Measurements from ENCODE around the gene DGCR6.
"Not testable (repeated sequence)": the region's sequence is repeated elsewhere in the genome, so short reads cannot be mapped to it uniquely, and the experiment has no call there.

Gene DGCR6

GRCh38 chr22:18959741-18960140 lies 53.6 kb downstream of the DGCR6 start:
- not testable (repeated sequence) for DNase-seq (ENCODE audit: low read depth in 1 of 2, low spot score in 1 of 2)

- not testable (repeated sequence) for DNase-seq (ENCODE audit: low read depth in 1 of 2, low spot score in 1 of 2)
Observed at GRCh38 chr22:18960166-18960820, 54.2 kb downstream of the DGCR6 start.

- DNase-seq (ENCODE audit: low read depth in 1 of 2, low spot score in 1 of 2), result not testable (repeated sequence)
Observed at GRCh38 chr22:18961201-18961600, 55.1 kb downstream of the DGCR6 start.
